Natural killer cell (primary cell): Measurements from ENCODE around the gene MICOS13. TPM values are rescaled to one million over a fixed set of nuclear protein-coding genes. Genes with fewer than 3 reads are reported as not detected.
A peak's percentile ranks its signal among the peaks of the same experiment; 100 is the strongest.

Experiments used
- ATAC-seq, 3 donors: fragments of 150-1000 bp in 2 of 3; fragments of 200-7000 bp in 1 of 3; cut with Tn5 transposase; 1 replicate in 1 of 3; 2 replicates in 2 of 3; pipeline ENCODE4 v1.10.0; 2021; ENCODE audit warnings: mild to moderate bottlenecking in 2 of 3, moderate library complexity in 2 of 3
- DNase-seq, 2 donors: peaks; one replicate each; pipeline versions ENCODE4 v3.0.0 to v3.0.0-alpha.2; 2013 to 2021; ENCODE audit warnings: mixed read lengths in 1 of 2
- H3K27ac ChIP-seq: one replicate; pipeline ENCODE4 v1.5.1; 2013; ENCODE audit warnings: mild to moderate bottlenecking, low read length
- H3K27me3 ChIP-seq: one replicate; pipeline ENCODE4 v1.6.1; 2013; ENCODE audit warnings: low read length; ENCODE audit not compliant: control insufficient read depth, insufficient read depth
- H3K36me3 ChIP-seq: one replicate; pipeline ENCODE4 v1.6.1; 2013; ENCODE audit warnings: low read length; ENCODE audit not compliant: control insufficient read depth, insufficient read depth
- H3K4me1 ChIP-seq: one replicate; pipeline ENCODE4 v1.6.1; 2013; ENCODE audit warnings: low read length; ENCODE audit not compliant: control insufficient read depth, insufficient read depth
- H3K4me3 ChIP-seq: one replicate; pipeline ENCODE4 v1.5.1; 2013; ENCODE audit warnings: low read length
- H3K9me3 ChIP-seq: one replicate; pipeline ENCODE4 v1.6.1; 2013; ENCODE audit warnings: low read length; ENCODE audit not compliant: control insufficient read depth, insufficient read depth
- H3K27ac Mint-ChIP-seq, 2 donors: one replicate each; pipeline ENCODE4 v1.8.0; 2022; ENCODE audit warnings: mild to moderate bottlenecking in 2 of 2, mixed read lengths in 2 of 2, moderate library complexity in 1 of 2
- H3K27me3 Mint-ChIP-seq, 2 donors: one replicate each; pipeline ENCODE4 v1.8.0; 2022; ENCODE audit warnings: low read depth in 2 of 2, mixed read lengths in 2 of 2
- H3K36me3 Mint-ChIP-seq: one replicate; pipeline ENCODE4 v1.8.0; 2022; ENCODE audit warnings: mixed read lengths
- H3K4me1 Mint-ChIP-seq, 2 donors: one replicate each; pipeline ENCODE4 v1.8.0; 2022; ENCODE audit warnings: mixed read lengths in 2 of 2
- H3K4me3 Mint-ChIP-seq: one replicate; pipeline ENCODE4 v1.8.0; 2022; ENCODE audit warnings: mild to moderate bottlenecking, moderate library complexity, mixed read lengths
- H3K9me3 Mint-ChIP-seq, 2 donors: one replicate each; pipeline ENCODE4 v1.8.0; 2022; ENCODE audit warnings: mixed read lengths in 2 of 2
- CTCF ChIP-seq: fragments of 200-600 bp; IDR thresholded peaks from one replicate; pipeline ENCODE4 v1.8.0; 2022; ENCODE audit warnings: antibody characterized with exemption
- WGBS: methylation state at CpG from one replicate; pipeline ENCODE4 v1.1.7; 2013; ENCODE audit warnings: missing lambda C conversion rate; ENCODE audit not compliant: insufficient coverage; 5-methylcytosine and 5-hydroxymethylcytosine counted together
- intact Hi-C: fragments of 100-400 bp; cut with micrococcal nuclease; formaldehyde crosslinking; loops from one replicate; pipeline ENCODE4 v1.14.2; 2022
- total RNA-seq, 4 donors: library from RNA; stranded (reverse); fragments of 120-200 nt in 1 of 4; gene quantifications; one replicate each; pipeline versions ENCODE4 v1.2.3 to v1.2.4, GENCODE V29; 2013 to 2022

Gene MICOS13
- total RNA-seq, 3 donors from 2014 or later (not counting 1 experiment from before 2014, with no cell fraction given): 17.7 to 27.7 (median 25.1) TPM

DNA sequence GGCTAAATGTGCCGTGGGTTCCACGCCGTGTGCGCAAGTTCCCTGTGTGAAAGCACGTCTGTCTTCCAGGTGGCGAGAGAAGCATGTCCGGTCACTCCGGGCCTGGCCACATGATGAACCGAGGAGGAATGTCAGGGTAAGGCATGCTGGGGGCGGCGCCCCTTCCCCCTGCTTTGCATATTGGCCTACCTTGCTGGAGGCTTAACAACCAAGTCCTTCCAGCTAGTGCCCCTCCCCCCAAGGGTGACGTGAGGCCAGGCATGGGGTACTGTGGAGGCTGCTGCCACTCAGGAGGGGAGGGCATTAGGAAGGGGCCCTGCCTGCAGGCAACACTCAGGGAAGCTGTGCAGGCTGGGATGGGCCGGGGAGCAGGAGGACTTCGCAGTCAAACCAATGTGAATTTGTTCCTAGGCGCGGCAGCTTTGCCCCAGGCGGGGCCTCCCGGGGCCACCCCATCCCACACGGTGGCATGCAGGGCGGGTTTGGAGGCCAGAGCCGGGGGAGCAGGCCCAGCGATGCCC is 12.5 kb downstream of the MICOS13 start:
- no peaks in the 10 kb centered on the region for H3K4me1 Mint-ChIP-seq
- H3K9me3 Mint-ChIP-seq: no peaks in the 10 kb centered on the region
- H3K4me1 ChIP-seq: no peaks in the 10 kb centered on the region
- H3K27ac ChIP-seq: no peak overlapping the region
- TF ChIP-seq CTCF: no peak
- no peaks in the 10 kb centered on the region for H3K27me3 ChIP-seq
- H3K27me3 Mint-ChIP-seq: no peaks in the 10 kb centered on the region
- peak overlapping the region in 1 of 2 donors; percentile 50 for H3K27ac Mint-ChIP-seq
- peaks cover 63% of the 10 kb centered on the region for H3K36me3 ChIP-seq
- ATAC-seq (peak in 2 of 3 donors; percentile 19 to 25), DNase-seq (no peak)
- 94% methylated on average over 22 of the region's 22 CpGs for WGBS
- H3K36me3 Mint-ChIP-seq: peaks cover 10% of the 10 kb centered on the region
- intact Hi-C loops: no loop called here
- no peak overlapping the region for H3K4me3 ChIP-seq
- no peak overlapping the region for H3K4me3 Mint-ChIP-seq
- no peaks in the 10 kb centered on the region for H3K9me3 ChIP-seq

GRCh38 chr19:5666921-5667610 is 13.2 kb downstream of the MICOS13 start:
- ATAC-seq (no peak), DNase-seq (no peak)
- Mint-ChIP-seq H3K4me1 (no peaks in the 10 kb centered on the region), H3K27me3 (no peaks in the 10 kb centered on the region), H3K27ac (peak overlapping the region; percentile 63 to 64), H3K9me3 (no peaks in the 10 kb centered on the region), H3K4me3 (no peak overlapping the region), H3K36me3 (peaks cover 10% of the 10 kb centered on the region)
- Histone ChIP-seq H3K27me3 (no peaks in the 10 kb centered on the region), H3K9me3 (no peaks in the 10 kb centered on the region), H3K27ac (no peak overlapping the region), H3K4me3 (no peak overlapping the region), H3K4me1 (no peaks in the 10 kb centered on the region), H3K36me3 (peaks cover 68% of the 10 kb centered on the region)
- intact Hi-C loops: no loop called here
- TF ChIP-seq CTCF: no peak
- WGBS: 97% methylated on average over 25 of the region's 26 CpGs

- 87% methylated on average over 10 of the region's 10 CpGs for WGBS
Measured at GRCh38 chr19:5665781-5666513, 14.4 kb downstream of the MICOS13 start.

More at GRCh38 chr19:5665781-5666513, 14.4 kb downstream of the MICOS13 start:
- DNase-seq (no peak), ATAC-seq (no peak)
- intact Hi-C loops: no loop called here
- Mint-ChIP-seq H3K27ac (peak overlapping the region in 1 of 2 donors; percentile 64), H3K4me3 (no peak overlapping the region), H3K9me3 (no peaks in the 10 kb centered on the region), H3K27me3 (no peaks in the 10 kb centered on the region), H3K36me3 (peaks cover 10% of the 10 kb centered on the region), H3K4me1 (no peaks in the 10 kb centered on the region)
- H3K36me3 ChIP-seq: peaks cover 79% of the 10 kb centered on the region
- TF ChIP-seq CTCF: no peak
- H3K9me3 ChIP-seq: no peaks in the 10 kb centered on the region
- no peaks in the 10 kb centered on the region for H3K27me3 ChIP-seq
- no peaks in the 10 kb centered on the region for H3K4me1 ChIP-seq
- no peak overlapping the region for H3K4me3 ChIP-seq
- no peak overlapping the region for H3K27ac ChIP-seq
